GM12874 (cell line): ENCODE measurements around the gene C1QTNF2.

ENCODE experiments used
- TF ChIP-seq, protein P1 (sequence below): IDR thresholded peaks from 2 replicates; pipeline ENCODE4 v1.5.1; 2011; ENCODE audit warnings: low read depth, mild to moderate bottlenecking, control low read depth, low read length, moderate library complexity; ENCODE audit not compliant: insufficient read depth

C1QTNF2 gene

DNA sequence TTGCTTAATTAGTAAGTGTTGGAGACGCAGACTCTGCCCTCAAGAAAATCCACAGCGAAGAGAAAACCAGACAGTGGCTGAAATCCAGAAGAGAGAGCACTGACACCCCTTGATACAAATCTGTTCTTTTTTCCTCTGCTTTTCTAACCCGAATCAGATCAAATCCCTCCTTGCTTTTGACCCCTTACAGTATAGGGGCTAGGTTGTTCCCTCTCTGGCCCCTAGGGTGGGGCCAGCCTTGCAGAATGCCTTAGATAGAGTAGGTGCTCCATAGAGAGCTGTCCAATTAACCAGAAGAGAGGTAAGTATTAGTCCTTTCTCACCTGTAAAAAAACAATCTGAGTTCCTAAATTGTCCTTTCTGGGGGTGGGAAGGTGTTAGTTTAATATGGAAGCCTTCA lies 10.1 kb downstream of the C1QTNF2 start:
- TF ChIP-seq, protein P1, sequence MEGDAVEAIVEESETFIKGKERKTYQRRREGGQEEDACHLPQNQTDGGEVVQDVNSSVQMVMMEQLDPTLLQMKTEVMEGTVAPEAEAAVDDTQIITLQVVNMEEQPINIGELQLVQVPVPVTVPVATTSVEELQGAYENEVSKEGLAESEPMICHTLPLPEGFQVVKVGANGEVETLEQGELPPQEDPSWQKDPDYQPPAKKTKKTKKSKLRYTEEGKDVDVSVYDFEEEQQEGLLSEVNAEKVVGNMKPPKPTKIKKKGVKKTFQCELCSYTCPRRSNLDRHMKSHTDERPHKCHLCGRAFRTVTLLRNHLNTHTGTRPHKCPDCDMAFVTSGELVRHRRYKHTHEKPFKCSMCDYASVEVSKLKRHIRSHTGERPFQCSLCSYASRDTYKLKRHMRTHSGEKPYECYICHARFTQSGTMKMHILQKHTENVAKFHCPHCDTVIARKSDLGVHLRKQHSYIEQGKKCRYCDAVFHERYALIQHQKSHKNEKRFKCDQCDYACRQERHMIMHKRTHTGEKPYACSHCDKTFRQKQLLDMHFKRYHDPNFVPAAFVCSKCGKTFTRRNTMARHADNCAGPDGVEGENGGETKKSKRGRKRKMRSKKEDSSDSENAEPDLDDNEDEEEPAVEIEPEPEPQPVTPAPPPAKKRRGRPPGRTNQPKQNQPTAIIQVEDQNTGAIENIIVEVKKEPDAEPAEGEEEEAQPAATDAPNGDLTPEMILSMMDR = no peak

DNA sequence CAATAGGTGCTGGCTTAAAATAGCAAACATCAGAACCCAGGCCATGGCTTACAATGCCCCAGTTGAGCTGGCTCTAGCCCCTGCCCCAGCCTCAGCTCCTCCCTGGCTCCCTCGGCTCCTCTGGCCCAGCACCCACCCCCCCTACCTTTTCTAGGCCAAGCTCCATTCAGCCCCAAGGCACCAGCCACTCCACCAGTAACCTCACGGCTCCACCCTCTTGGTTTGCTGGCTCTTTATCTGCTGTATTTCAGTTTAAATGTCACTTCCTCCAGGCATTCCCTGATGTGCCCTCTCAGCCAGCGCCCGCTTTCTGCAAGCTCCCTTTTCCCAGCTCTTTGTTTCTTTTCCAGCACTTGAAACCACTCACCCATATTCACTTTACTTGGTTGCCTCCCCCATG lies 10.6 kb downstream of the C1QTNF2 start:
- TF ChIP-seq, protein P1 = no peak

DNA sequence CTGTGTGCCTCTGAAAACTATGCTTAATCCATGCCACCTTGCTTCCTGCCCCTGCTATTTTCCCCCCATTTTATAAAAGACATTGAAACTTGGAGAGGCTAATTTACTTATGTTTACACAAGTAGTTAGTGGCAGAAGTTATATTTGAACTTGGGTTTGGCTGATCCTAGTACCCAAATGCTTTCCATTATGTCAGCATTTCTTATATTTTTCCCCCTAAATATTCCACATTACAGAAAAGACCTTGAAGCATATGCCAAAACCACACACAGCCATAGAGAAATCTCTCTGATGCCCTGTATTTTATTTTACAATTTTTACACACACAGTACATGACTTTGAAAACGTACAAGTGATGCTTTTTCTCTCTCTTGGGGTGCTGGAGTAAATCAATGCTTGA lies 11.2 kb downstream of the C1QTNF2 start:
- TF ChIP-seq, protein P1 = no peak

DNA sequence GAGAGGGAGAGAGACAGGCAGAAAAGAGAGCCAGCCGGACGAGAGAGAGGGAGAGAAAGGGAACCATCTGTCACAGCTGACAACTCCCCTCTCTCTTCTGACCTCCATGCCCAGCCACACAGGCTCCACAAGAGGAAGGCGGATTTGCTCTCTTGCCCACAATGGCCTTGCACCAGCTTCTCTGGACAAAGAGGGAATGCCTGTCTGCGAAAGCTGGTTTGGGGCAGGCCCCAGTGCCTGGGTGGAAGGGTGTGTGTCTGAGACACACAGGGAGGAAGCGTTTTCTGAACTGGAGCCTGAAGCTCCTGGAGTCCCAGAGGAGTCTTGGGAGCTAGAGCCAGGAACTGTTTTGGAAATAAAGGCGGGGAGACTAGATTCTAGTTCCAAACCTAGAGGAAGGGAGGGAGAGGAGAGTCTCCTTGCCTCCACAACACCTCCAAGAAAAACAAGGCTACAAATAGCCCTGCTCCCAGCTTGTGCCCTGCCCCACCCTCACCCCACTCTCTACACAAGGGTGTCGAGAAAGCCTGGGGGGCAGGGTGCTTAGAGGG lies 12.5 kb downstream of the C1QTNF2 start:
- TF ChIP-seq, protein P1 = no peak

DNA sequence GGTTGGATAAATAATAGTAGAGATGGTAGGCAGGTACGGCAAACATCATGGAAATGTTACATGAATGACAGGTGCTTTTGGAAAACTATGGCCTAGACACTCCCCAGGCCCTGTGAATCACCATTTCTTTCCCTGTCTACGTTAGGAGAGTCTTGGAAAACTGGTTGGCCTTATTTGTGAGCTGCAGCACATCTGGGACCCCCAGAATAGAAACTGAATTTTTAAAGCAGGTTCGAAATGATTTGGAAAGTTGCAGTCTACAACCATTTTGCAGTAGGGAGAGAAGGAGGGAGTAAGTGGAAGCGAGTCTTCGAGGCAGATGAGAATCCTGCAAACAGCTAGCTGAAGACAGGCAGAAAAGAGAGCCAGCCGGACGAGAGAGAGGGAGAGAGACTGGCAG lies 13.0 kb downstream of the C1QTNF2 start:
- TF ChIP-seq, protein P1 = no peak

DNA sequence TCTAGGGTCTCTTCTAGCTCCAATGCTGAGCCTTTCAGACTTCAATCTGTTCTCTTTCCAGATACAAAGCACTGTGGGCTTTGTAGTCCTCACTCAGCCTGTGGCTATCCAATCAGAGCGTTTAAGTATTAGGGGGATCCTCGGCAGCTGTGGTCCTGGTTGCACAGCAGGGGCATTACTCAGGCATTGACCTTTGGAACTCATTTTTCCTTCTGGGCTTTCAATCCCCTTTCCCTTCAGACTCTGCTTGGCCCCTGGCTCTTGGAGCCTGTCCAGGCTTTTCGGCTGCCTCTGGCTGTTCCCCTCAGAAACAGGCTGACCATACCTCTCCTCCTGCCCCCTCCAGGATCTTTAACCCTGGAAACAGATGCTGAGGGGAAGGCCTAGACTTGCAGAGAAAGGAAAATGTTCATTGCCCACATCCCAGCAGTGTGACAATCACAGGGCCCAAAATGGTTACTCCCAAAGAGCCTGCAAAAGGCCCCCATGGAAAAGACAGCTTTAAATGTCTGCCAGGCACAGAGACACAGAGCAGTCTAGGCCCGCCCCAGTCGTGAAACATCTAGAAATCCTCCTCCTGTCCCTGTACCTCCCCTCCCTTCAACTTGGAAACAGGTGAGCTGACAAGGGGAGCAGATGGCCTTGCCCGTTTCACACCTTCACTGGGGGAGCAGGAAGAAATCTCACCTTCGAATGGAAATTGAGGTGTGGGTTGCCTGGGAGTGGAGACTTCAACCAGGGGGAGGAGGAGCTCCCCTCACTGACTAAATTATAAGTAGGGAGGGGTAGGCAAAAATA lies 13.7 kb downstream of the C1QTNF2 start:
- TF ChIP-seq, protein P1 = no peak

DNA sequence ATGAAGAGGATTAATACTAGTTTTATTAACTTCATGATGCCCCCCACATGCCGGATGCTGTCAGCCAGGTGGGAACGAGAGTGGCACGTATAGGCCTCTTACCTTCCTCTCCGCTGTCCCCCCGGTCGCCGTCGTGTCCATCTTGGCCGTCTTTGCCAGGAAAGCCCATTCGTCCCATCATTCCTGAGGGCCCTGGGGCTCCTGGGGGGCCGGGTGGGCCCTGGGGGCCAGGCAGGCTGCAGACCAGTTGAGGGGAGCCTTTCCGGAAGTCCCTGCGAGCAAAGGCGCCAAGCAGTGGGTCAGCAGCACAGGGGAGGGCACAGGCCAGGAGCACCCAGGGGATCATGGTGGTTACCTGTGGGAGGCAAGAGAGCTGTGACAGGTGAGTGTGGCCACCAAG lies 15.8 kb downstream of the C1QTNF2 start:
- TF ChIP-seq, protein P1 = no peak
